ENCODE measurements around the gene GET3. TPM values are rescaled to one million over a fixed set of nuclear protein-coding genes. Genes with fewer than 3 reads are reported as not detected.

Gene GET3
- total RNA-seq, 1 donor: 99.5 TPM

DNA sequence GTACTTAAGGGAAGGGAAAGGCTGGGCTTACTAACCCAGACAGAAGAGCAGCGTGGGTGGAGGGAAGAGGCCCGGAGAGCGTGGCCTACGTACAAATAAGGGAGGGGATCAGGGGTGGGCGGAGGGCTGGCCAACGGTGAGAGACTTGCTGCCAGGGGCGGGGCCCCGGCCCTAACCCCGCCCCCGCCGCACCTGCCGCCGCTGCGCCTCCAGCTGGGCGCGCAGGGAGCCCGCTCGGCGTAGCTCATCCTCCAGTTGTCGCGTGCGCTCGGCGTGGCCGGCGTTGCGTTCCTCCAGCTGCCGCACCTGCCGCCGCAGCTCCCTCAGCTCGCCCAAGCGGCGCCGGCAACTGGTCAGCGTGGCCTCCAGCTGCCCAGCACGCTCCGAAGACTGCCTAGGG lies 32.4 kb downstream of the GET3 start:
- no peak overlapping the region for H3K27ac ChIP-seq (ENCODE audit: low read depth, low read length)
- H3K36me3 ChIP-seq (ENCODE audit: insufficient read depth, low read length): no peaks in the 10 kb centered on the region
- H3K27me3 ChIP-seq (ENCODE audit: insufficient read depth, low read length): no peaks in the 10 kb centered on the region
- peak; percentile 29 for DNase-seq (ENCODE audit: insufficient read length, low spot score, missing footprints)
- no peaks in the 10 kb centered on the region for H3K79me2 ChIP-seq (ENCODE audit: insufficient read depth, low read length)
- H2AFZ ChIP-seq (ENCODE audit: low read length): no peak overlapping the region
- no peak overlapping the region for H3K4me2 ChIP-seq (ENCODE audit: insufficient read depth, low read length)
- no peak for TF ChIP-seq CTCF (IDR thresholded peaks at IDR 0.05; ENCODE audit: extremely low read depth, low read depth, low read length)
- H3K4me1 ChIP-seq (ENCODE audit: insufficient read depth, low read length): peaks cover 12% of the 10 kb centered on the region
- no peaks in the 10 kb centered on the region for H3K9me3 ChIP-seq (ENCODE audit: low read depth, low read length)
- H3K4me3 ChIP-seq (ENCODE audit: insufficient read depth, low read length): no peak overlapping the region
- no peaks in the 10 kb centered on the region for H4K20me1 ChIP-seq (ENCODE audit: insufficient read depth, low read length)

- H4K20me1 ChIP-seq (ENCODE audit: insufficient read depth, low read length): no peaks in the 10 kb centered on the region
- no peak overlapping the region for H3K27ac ChIP-seq (ENCODE audit: low read depth, low read length)
- peaks cover 17% of the 10 kb centered on the region for H3K4me1 ChIP-seq (ENCODE audit: insufficient read depth, low read length)
- DNase-seq (ENCODE audit: insufficient read length, low spot score, missing footprints): peak; percentile 50
- H3K4me2 ChIP-seq (ENCODE audit: insufficient read depth, low read length): no peak overlapping the region
- H3K79me2 ChIP-seq (ENCODE audit: insufficient read depth, low read length): no peaks in the 10 kb centered on the region
- no peaks in the 10 kb centered on the region for H3K36me3 ChIP-seq (ENCODE audit: insufficient read depth, low read length)
- H3K4me3 ChIP-seq (ENCODE audit: insufficient read depth, low read length): no peak overlapping the region
- H3K27me3 ChIP-seq (ENCODE audit: insufficient read depth, low read length): no peaks in the 10 kb centered on the region
- TF ChIP-seq CTCF (IDR thresholded peaks at IDR 0.05; ENCODE audit: extremely low read depth, low read depth, low read length): no peak
- no peak overlapping the region for H2AFZ ChIP-seq (ENCODE audit: low read length)
- no peaks in the 10 kb centered on the region for H3K9me3 ChIP-seq (ENCODE audit: low read depth, low read length)
Observed at GRCh38 chr19:12770922-12771321, 33.6 kb downstream of the GET3 start.

- Histone ChIP-seq H2AFZ (ENCODE audit: low read length) (no peak overlapping the region), H3K9me3 (ENCODE audit: low read depth, low read length) (no peaks in the 10 kb centered on the region), H3K27me3 (ENCODE audit: insufficient read depth, low read length) (no peaks in the 10 kb centered on the region), H3K27ac (ENCODE audit: low read depth, low read length) (no peak overlapping the region), H3K4me2 (ENCODE audit: insufficient read depth, low read length) (no peak overlapping the region), H4K20me1 (ENCODE audit: insufficient read depth, low read length) (no peaks in the 10 kb centered on the region), H3K36me3 (ENCODE audit: insufficient read depth, low read length) (no peaks in the 10 kb centered on the region), H3K4me1 (ENCODE audit: insufficient read depth, low read length) (peaks cover 19% of the 10 kb centered on the region), H3K4me3 (ENCODE audit: insufficient read depth, low read length) (no peak overlapping the region), H3K79me2 (ENCODE audit: insufficient read depth, low read length) (no peaks in the 10 kb centered on the region)
- peak; percentile 76 for DNase-seq (ENCODE audit: insufficient read length, low spot score, missing footprints)
- TF ChIP-seq CTCF (IDR thresholded peaks at IDR 0.05; ENCODE audit: extremely low read depth, low read depth, low read length): no peak
Observed at GRCh38 chr19:12772323-12772722, 35.0 kb downstream of the GET3 start.

DNA sequence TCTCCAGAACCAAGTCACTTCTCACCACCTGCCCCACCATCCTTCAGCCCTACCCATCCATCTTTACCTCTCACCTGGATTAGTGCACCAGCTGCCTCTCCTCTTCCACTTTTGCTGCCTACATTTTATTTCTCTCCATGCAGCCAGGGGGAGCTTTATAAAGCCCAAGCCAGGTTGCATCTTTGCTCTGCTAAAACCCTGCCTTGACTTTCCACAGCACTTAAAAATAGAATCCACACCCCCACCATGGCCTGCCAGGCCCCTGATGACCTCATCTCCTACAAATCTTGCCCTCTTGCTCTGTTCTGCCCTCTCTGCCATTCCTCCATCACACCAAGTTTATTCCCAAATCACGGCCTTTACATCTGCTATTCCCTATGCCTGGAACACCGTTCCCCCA lies 36.3 kb downstream of the GET3 start:
- H3K79me2 ChIP-seq (ENCODE audit: insufficient read depth, low read length): no peaks in the 10 kb centered on the region
- H3K36me3 ChIP-seq (ENCODE audit: insufficient read depth, low read length): no peaks in the 10 kb centered on the region
- H3K27ac ChIP-seq (ENCODE audit: low read depth, low read length): no peak overlapping the region
- H2AFZ ChIP-seq (ENCODE audit: low read length): no peak overlapping the region
- peak; percentile 95 for DNase-seq (ENCODE audit: insufficient read length, low spot score, missing footprints)
- TF ChIP-seq CTCF (IDR thresholded peaks at IDR 0.05; ENCODE audit: extremely low read depth, low read depth, low read length): peak; percentile 54
- no peaks in the 10 kb centered on the region for H4K20me1 ChIP-seq (ENCODE audit: insufficient read depth, low read length)
- H3K27me3 ChIP-seq (ENCODE audit: insufficient read depth, low read length): no peaks in the 10 kb centered on the region
- no peak overlapping the region for H3K4me2 ChIP-seq (ENCODE audit: insufficient read depth, low read length)
- H3K4me1 ChIP-seq (ENCODE audit: insufficient read depth, low read length): peaks cover 23% of the 10 kb centered on the region
- H3K9me3 ChIP-seq (ENCODE audit: low read depth, low read length): no peaks in the 10 kb centered on the region
- H3K4me3 ChIP-seq (ENCODE audit: insufficient read depth, low read length): no peak overlapping the region
